CD4-positive, alpha-beta T cell treated with Interleukin-6 at 100 ng/mL for 8 hours (primary cell): ENCODE data around the gene ITPRID1.

Experiments used
- DNase-seq: peaks from one replicate; pipeline ENCODE4 v3.0.0-alpha.2; 2020; ENCODE audit warnings: mixed read lengths, low spot score

Gene ITPRID1

GRCh38 chr7:31695859-31696614 lies 182.1 kb downstream of the ITPRID1 start:
- DNase-seq, result no peak

- DNase-seq, result no peak
These were observed 185.2 kb downstream of the ITPRID1 start for GRCh38 chr7:31699050-31699449.

GRCh38 chr7:31702354-31702753 lies 188.5 kb downstream of the ITPRID1 start:
- DNase-seq, result no peak

GRCh38 chr7:31705377-31705776 lies 191.5 kb downstream of the ITPRID1 start:
- DNase-seq, result no peak

- no peak for DNase-seq
These were observed 193.2 kb downstream of the ITPRID1 start for GRCh38 chr7:31707089-31707488.
